Glutamatergic neuron (in vitro differentiated cells): ENCODE data around the gene PDIA4. TPM values are rescaled to one million over a fixed set of nuclear protein-coding genes. Genes with fewer than 3 reads are reported as not detected.
"Not testable (repeated sequence)": the region's sequence is repeated elsewhere in the genome, so short reads cannot be mapped to it uniquely, and the experiment has no call there.

Experiments
- DNase-seq: peaks from one replicate; pipeline ENCODE4 v3.0.0; 2022
- H3K27ac Mint-ChIP-seq: one replicate; pipeline ENCODE4 v1.8.0; 2020; ENCODE audit warnings: mild to moderate bottlenecking, mixed read lengths, inconsistent platforms; ENCODE audit not compliant: unreplicated experiment
- H3K27me3 Mint-ChIP-seq: one replicate; pipeline ENCODE4 v1.8.0; 2020; ENCODE audit warnings: mild to moderate bottlenecking, moderate library complexity, mixed read lengths, inconsistent platforms; ENCODE audit not compliant: unreplicated experiment
- H3K36me3 Mint-ChIP-seq: one replicate; pipeline ENCODE4 v1.8.0; 2020; ENCODE audit warnings: mild to moderate bottlenecking, mixed read lengths, inconsistent platforms; ENCODE audit not compliant: unreplicated experiment
- H3K4me1 Mint-ChIP-seq: one replicate; pipeline ENCODE4 v1.8.0; 2020; ENCODE audit warnings: mild to moderate bottlenecking, low read depth, mixed read lengths, inconsistent platforms; ENCODE audit not compliant: unreplicated experiment
- H3K4me3 Mint-ChIP-seq: one replicate; pipeline ENCODE4 v1.8.0; 2020; ENCODE audit warnings: mild to moderate bottlenecking, mixed read lengths, inconsistent platforms; ENCODE audit not compliant: unreplicated experiment
- H3K9me3 Mint-ChIP-seq: one replicate; pipeline ENCODE4 v1.8.0; 2020; ENCODE audit warnings: mild to moderate bottlenecking, moderate library complexity, mixed read lengths, inconsistent platforms; ENCODE audit not compliant: unreplicated experiment
- CTCF ChIP-seq: fragments of 200-600 bp; sonication (generic); IDR thresholded peaks from one replicate; pipeline ENCODE4 v1.5.0; 2021; ENCODE audit not compliant: partially characterized antibody, unreplicated experiment
- total RNA-seq: library from RNA; stranded (reverse); fragmentation: NEBNext Ultra II Directional; extraction: Animal tissue kit (Norgen Biotek cat#: 25700); gene quantifications from one replicate; pipeline ENCODE4 v1.2.1, GENCODE V29; 2021; ENCODE audit not compliant: unreplicated experiment

Gene PDIA4
- total RNA-seq, 1 donor from 2014 or later = 69.0 TPM

GRCh38 chr7:148982654-148983199, 45.6 kb downstream of the PDIA4 start:
- Mint-ChIP-seq H3K9me3 (peaks cover 18% of the 10 kb centered on the region), H3K27ac (peak overlapping the region; percentile 90), H3K4me3 (peak overlapping the region; percentile 96), H3K27me3 (peaks cover 15% of the 10 kb centered on the region), H3K36me3 (no peaks in the 10 kb centered on the region), H3K4me1 (peaks cover 8% of the 10 kb centered on the region)
- TF ChIP-seq CTCF = no peak
- DNase-seq = peak; percentile 33

- Mint-ChIP-seq H3K27ac (no peak overlapping the region), H3K9me3 (peaks cover 15% of the 10 kb centered on the region), H3K36me3 (no peaks in the 10 kb centered on the region), H3K4me1 (peaks cover 17% of the 10 kb centered on the region), H3K27me3 (peaks cover 15% of the 10 kb centered on the region), H3K4me3 (no peak overlapping the region)
- no peak for TF ChIP-seq CTCF
- DNase-seq = no peak
Observed at GRCh38 chr7:148979827-148980226, 48.5 kb downstream of the PDIA4 start.

- H3K4me3 Mint-ChIP-seq, H3K36me3 Mint-ChIP-seq, H3K27ac Mint-ChIP-seq, DNase-seq: not testable (repeated sequence)
- TF ChIP-seq CTCF = peak; percentile 14
- peaks cover 15% of the 10 kb centered on the region for H3K27me3 Mint-ChIP-seq
- peaks cover 15% of the 10 kb centered on the region for H3K9me3 Mint-ChIP-seq
- H3K4me1 Mint-ChIP-seq = peaks cover 17% of the 10 kb centered on the region
Observed at GRCh38 chr7:148979072-148979471, 49.2 kb downstream of the PDIA4 start.

GRCh38 chr7:148978091-148978490, 50.2 kb downstream of the PDIA4 start:
- peaks cover 10% of the 10 kb centered on the region for H3K27me3 Mint-ChIP-seq
- DNase-seq = no peak
- H3K27ac Mint-ChIP-seq = no peak overlapping the region
- TF ChIP-seq CTCF = no peak
- H3K4me3 Mint-ChIP-seq = no peak overlapping the region
- peaks cover 12% of the 10 kb centered on the region for H3K4me1 Mint-ChIP-seq
- no peaks in the 10 kb centered on the region for H3K36me3 Mint-ChIP-seq
- H3K9me3 Mint-ChIP-seq = peaks cover 8% of the 10 kb centered on the region

GRCh38 chr7:148975896-148976295, 52.4 kb downstream of the PDIA4 start:
- TF ChIP-seq CTCF = no peak
- Mint-ChIP-seq H3K4me1 (peaks cover 12% of the 10 kb centered on the region), H3K27ac (peak overlapping the region; percentile 53), H3K27me3 (peaks cover 4% of the 10 kb centered on the region), H3K4me3 (no peak overlapping the region), H3K36me3 (peaks cover 5% of the 10 kb centered on the region), H3K9me3 (peaks cover 4% of the 10 kb centered on the region)
- no peak for DNase-seq
